CD14-positive monocyte (primary cell): ENCODE measurements around the gene TTC21A. TPM values are rescaled to one million over a fixed set of nuclear protein-coding genes. Genes with fewer than 3 reads are reported as not detected.

Source experiments
- DNase-seq, 3 donors: peaks; one replicate each; pipeline ENCODE4 v3.0.0-alpha.2; 2011 to 2022
- H2AFZ ChIP-seq: 2 replicates; pipeline ENCODE4 v1.6.0; 2012; ENCODE audit warnings: mild to moderate bottlenecking, low read depth, low read length, inconsistent platforms; ENCODE audit not compliant: insufficient read depth, poor library complexity, severe bottlenecking
- H3K27ac ChIP-seq, 2 donors: 1 replicate in 1 of 2; 2 replicates in 1 of 2; pipeline ENCODE4 v1.5.1; 2012 to 2013; ENCODE audit warnings: low read length in 2 of 2, control low read depth in 1 of 2, inconsistent platforms in 1 of 2, low read depth in 1 of 2, mild to moderate bottlenecking in 1 of 2
- H3K27me3 ChIP-seq, 2 donors: one replicate each; pipeline versions ENCODE4 v1.6.0 to v1.6.1; 2011 to 2013; ENCODE audit warnings: low read length in 2 of 2; ENCODE audit not compliant: control insufficient read depth in 2 of 2, insufficient read depth in 2 of 2
- H3K36me3 ChIP-seq, 2 donors: replicated peaks in 1 of 2; 1 replicate in 1 of 2; 2 replicates in 1 of 2; pipeline versions ENCODE4 v1.5.1 to v1.6.1; 2012 to 2013; ENCODE audit warnings: low read length in 2 of 2, control low read depth in 1 of 2, inconsistent platforms in 1 of 2, mild to moderate bottlenecking in 1 of 2; ENCODE audit not compliant: insufficient read depth in 2 of 2, control insufficient read depth in 1 of 2
- H3K4me1 ChIP-seq, 2 donors: 1 replicate in 1 of 2; 2 replicates in 1 of 2; pipeline versions ENCODE4 v1.5.1 to v1.6.1; 2012 to 2013; ENCODE audit warnings: low read length in 2 of 2, control low read depth in 1 of 2, inconsistent platforms in 1 of 2, mild to moderate bottlenecking in 1 of 2, moderate library complexity in 1 of 2; ENCODE audit not compliant: insufficient read depth in 2 of 2, control insufficient read depth in 1 of 2
- H3K4me2 ChIP-seq: replicated peaks from 2 replicates; pipeline ENCODE3; 2012; ENCODE audit warnings: low read length, moderate library complexity, mild to moderate bottlenecking; ENCODE audit not compliant: poor library complexity, severe bottlenecking; ENCODE audit errors: extremely low read depth
- H3K4me3 ChIP-seq, 3 experiments: fragments of 200-600 bp in 1 of 3; sonication (generic) in 1 of 3; replicated peaks in 1 of 3; 1 replicate in 2 of 3; 2 replicates in 1 of 3; pipeline ENCODE4 v1.5.1; 2011 to 2013; ENCODE audit warnings: low read length in 3 of 3, mild to moderate bottlenecking in 3 of 3, control low read depth in 2 of 3, low read depth in 2 of 3, inconsistent platforms in 1 of 3, moderate library complexity in 1 of 3
- H3K79me2 ChIP-seq: 2 replicates; pipeline ENCODE4 v1.6.0; 2012; ENCODE audit warnings: mild to moderate bottlenecking, control low read depth, inconsistent platforms, low read length, moderate library complexity; ENCODE audit not compliant: insufficient read depth
- H3K9ac ChIP-seq: 2 replicates; pipeline ENCODE4 v1.6.0; 2017; ENCODE audit warnings: low read length, mild to moderate bottlenecking; ENCODE audit not compliant: insufficient read depth, poor library complexity, severe bottlenecking
- H3K9me3 ChIP-seq, 2 donors: replicated peaks in 1 of 2; 1 replicate in 1 of 2; 2 replicates in 1 of 2; pipeline versions ENCODE4 v1.5.1 to v1.6.1; 2012 to 2013; ENCODE audit warnings: low read length in 2 of 2, control low read depth in 1 of 2; ENCODE audit not compliant: control insufficient read depth in 1 of 2, insufficient read depth in 1 of 2
- H4K20me1 ChIP-seq: 2 replicates; pipeline ENCODE4 v1.6.0; 2012; ENCODE audit warnings: mild to moderate bottlenecking, low read length, control low read depth, moderate library complexity; ENCODE audit not compliant: insufficient read depth
- H3K27ac Mint-ChIP-seq, 7 donors: one replicate each; pipeline ENCODE4 v1.8.0; 2020; ENCODE audit warnings: mild to moderate bottlenecking in 7 of 7, mixed read lengths in 7 of 7, moderate library complexity in 6 of 7, inconsistent platforms in 2 of 7
- H3K27me3 Mint-ChIP-seq, 3 donors: one replicate each; pipeline ENCODE4 v1.8.0; 2021 to 2022; ENCODE audit warnings: low read depth in 3 of 3, mild to moderate bottlenecking in 3 of 3, mixed read lengths in 3 of 3, moderate library complexity in 3 of 3, inconsistent platforms in 1 of 3
- H3K36me3 Mint-ChIP-seq, 2 donors: one replicate each; pipeline ENCODE4 v1.8.0; 2020; ENCODE audit warnings: mixed read lengths in 2 of 2, inconsistent platforms in 1 of 2, mild to moderate bottlenecking in 1 of 2
- H3K4me1 Mint-ChIP-seq: one replicate; pipeline ENCODE4 v1.8.0; 2020; ENCODE audit warnings: mild to moderate bottlenecking, mixed read lengths
- H3K4me3 Mint-ChIP-seq, 2 donors: one replicate each; pipeline ENCODE4 v1.8.0; 2020; ENCODE audit warnings: mild to moderate bottlenecking in 2 of 2, mixed read lengths in 2 of 2, moderate library complexity in 1 of 2
- H3K9me3 Mint-ChIP-seq, 7 donors: one replicate each; pipeline ENCODE4 v1.8.0; 2020 to 2022; ENCODE audit warnings: mixed read lengths in 7 of 7, mild to moderate bottlenecking in 6 of 7, moderate library complexity in 6 of 7, inconsistent platforms in 2 of 7
- WGBS: methylation state at CpG from one replicate; pipeline ENCODE4 v1.1.5; 2013; ENCODE audit warnings: missing lambda C conversion rate; ENCODE audit not compliant: insufficient coverage; 5-methylcytosine and 5-hydroxymethylcytosine counted together
- intact Hi-C, 2 donors: fragments of 100-400 bp; cut with micrococcal nuclease; formaldehyde crosslinking; loops; one replicate each; pipeline versions ENCODE4 v1.15.0 to v1.15.1; 2023
- polyA plus RNA-seq, 3 donors: library from polyadenylated mRNA; depleted of rRNA in 1 of 3; unstranded in 2 of 3; stranded (reverse) in 1 of 3; fragments of 300-500 nt in 2 of 3; fragments of >200 nt in 1 of 3; fragmentation: Illumina TruSeq in 2 of 3; gene quantifications; 1 replicate in 2 of 3; 2 replicates in 1 of 3; pipeline ENCODE4 v1.2.3, GENCODE V29; 2012 to 2021
- TF ChIP-seq, protein P1 (sequence below): fragments of 200-600 bp; IDR thresholded peaks from one replicate; pipeline ENCODE4 v1.8.0; 2022; ENCODE audit warnings: antibody characterized with exemption, mild to moderate bottlenecking

TTC21A gene
- polyA plus RNA-seq, 3 donors, result 0.67 to 12.9 (median 2.2) TPM

DNA sequence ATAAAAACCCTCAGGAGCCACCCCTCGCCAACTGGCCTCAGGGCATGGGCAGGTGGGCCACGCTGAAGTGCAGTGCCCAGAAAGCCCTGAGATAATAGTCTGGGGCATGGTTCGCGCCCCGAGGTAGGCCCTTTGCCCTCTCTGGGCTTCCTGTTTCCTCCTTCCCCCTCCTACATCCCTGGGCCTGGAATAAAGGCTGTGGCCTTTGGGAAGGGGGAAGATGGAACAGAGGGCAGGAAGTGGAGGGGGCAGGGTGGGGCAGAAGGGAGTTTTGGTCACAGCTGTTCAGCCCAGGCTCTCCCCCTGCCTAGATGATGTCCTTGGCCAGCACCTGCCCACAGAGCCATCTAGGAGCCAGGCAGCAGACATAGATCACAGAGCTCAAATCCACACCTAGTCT lies 34.6 kb downstream of the TTC21A start:
- peak overlapping the region in 1 of 2 donors; percentile 43 for H3K4me3 Mint-ChIP-seq
- H3K9ac ChIP-seq, result no peak overlapping the region
- no peaks in the 10 kb centered on the region for H3K27me3 ChIP-seq
- intact Hi-C loops, result loop anchor here in 1 of 2 donors (5.0 kb wide), 1 partner anchor 35 kb away; no protein-coding TSS in a partner anchor
- H2AFZ ChIP-seq, result no peak overlapping the region
- no peaks in the 10 kb centered on the region for H3K9me3 ChIP-seq
- peaks cover 19% of the 10 kb centered on the region for H3K79me2 ChIP-seq
- H3K36me3 Mint-ChIP-seq, result peaks cover 62 to 90% of the 10 kb centered on the region in 2 donors
- peak overlapping the region; percentile 82 to 93 (median 86) for H3K27ac Mint-ChIP-seq
- peak overlapping the region in 1 of 3 experiments; percentile 42 for H3K4me3 ChIP-seq
- no CpG with 5 or more reads among the region's 5 CpGs for WGBS
- peak overlapping the region; percentile 59 to 64 for H3K27ac ChIP-seq
- H3K4me1 Mint-ChIP-seq, result peaks cover 55% of the 10 kb centered on the region
- H3K36me3 ChIP-seq, result peaks cover 42 to 62% of the 10 kb centered on the region in 2 donors
- peaks cover 45 to 58% of the 10 kb centered on the region in 2 donors for H3K4me1 ChIP-seq
- peaks cover 96% of the 10 kb centered on the region for H4K20me1 ChIP-seq
- peak overlapping the region; percentile 40 for H3K4me2 ChIP-seq
- H3K9me3 Mint-ChIP-seq, result peaks cover 0 to 1% (median 0%) of the 10 kb centered on the region in 7 donors
- DNase-seq, result peak in 1 of 3 donors; percentile 21
- H3K27me3 Mint-ChIP-seq, result no peaks in the 10 kb centered on the region
- TF ChIP-seq, protein P1, sequence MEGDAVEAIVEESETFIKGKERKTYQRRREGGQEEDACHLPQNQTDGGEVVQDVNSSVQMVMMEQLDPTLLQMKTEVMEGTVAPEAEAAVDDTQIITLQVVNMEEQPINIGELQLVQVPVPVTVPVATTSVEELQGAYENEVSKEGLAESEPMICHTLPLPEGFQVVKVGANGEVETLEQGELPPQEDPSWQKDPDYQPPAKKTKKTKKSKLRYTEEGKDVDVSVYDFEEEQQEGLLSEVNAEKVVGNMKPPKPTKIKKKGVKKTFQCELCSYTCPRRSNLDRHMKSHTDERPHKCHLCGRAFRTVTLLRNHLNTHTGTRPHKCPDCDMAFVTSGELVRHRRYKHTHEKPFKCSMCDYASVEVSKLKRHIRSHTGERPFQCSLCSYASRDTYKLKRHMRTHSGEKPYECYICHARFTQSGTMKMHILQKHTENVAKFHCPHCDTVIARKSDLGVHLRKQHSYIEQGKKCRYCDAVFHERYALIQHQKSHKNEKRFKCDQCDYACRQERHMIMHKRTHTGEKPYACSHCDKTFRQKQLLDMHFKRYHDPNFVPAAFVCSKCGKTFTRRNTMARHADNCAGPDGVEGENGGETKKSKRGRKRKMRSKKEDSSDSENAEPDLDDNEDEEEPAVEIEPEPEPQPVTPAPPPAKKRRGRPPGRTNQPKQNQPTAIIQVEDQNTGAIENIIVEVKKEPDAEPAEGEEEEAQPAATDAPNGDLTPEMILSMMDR, result no peak

- no peak for DNase-seq
- H3K27ac ChIP-seq, result no peak overlapping the region
- 86% methylated on average over 11 of the region's 14 CpGs for WGBS
- H3K9me3 Mint-ChIP-seq, result peaks cover 0 to 1% (median 0%) of the 10 kb centered on the region in 7 donors
- H3K27me3 Mint-ChIP-seq, result no peaks in the 10 kb centered on the region
- peaks cover 100% of the 10 kb centered on the region for H4K20me1 ChIP-seq
- TF ChIP-seq, protein P1, result no peak
- no peak overlapping the region for H2AFZ ChIP-seq
- no peaks in the 10 kb centered on the region for H3K27me3 ChIP-seq
- H3K27ac Mint-ChIP-seq, result peak overlapping the region in 4 of 7 donors; percentile 6 to 82 (median 44)
- peaks cover 68 to 90% of the 10 kb centered on the region in 2 donors for H3K36me3 Mint-ChIP-seq
- peaks cover 42 to 62% of the 10 kb centered on the region in 2 donors for H3K36me3 ChIP-seq
- intact Hi-C loops, result loop anchor here in 1 of 2 donors (5.0 kb wide), 1 partner anchor 34 kb away; no protein-coding TSS in a partner anchor
- no peaks in the 10 kb centered on the region for H3K9me3 ChIP-seq
- no peak overlapping the region for H3K9ac ChIP-seq
- no peak overlapping the region for H3K4me2 ChIP-seq
- H3K4me1 Mint-ChIP-seq, result peaks cover 67% of the 10 kb centered on the region
- no peak overlapping the region for H3K4me3 ChIP-seq
- peaks cover 28% of the 10 kb centered on the region for H3K79me2 ChIP-seq
- peaks cover 57 to 70% of the 10 kb centered on the region in 2 donors for H3K4me1 ChIP-seq
- H3K4me3 Mint-ChIP-seq, result peak overlapping the region in 1 of 2 donors; percentile 16
These were observed 35.8 kb downstream of the TTC21A start for GRCh38 chr3:39143051-39143885.
